ENCODE measurements around the gene TBR1.

DNA sequence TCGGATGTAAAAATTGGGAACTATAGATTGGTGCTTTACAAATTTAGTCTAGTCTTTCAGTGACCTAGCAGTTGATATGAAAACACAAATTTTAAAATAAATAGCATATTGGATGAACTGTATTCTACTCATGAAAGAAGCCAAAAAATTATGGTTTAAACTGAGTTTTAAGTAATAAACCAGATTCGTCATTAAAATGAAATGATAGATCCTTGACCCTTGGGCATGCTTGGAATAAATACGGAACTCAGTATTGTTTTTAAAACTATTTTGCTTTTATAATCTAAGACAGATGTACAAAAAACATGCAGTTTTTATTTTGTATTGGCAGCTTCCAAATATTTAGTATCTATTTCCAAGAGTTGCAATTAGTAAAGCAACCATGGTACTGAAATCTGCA, 34.6 kb upstream of the TBR1 start:
- no peak for TF ChIP-seq EZH2phosphoT487 (IDR thresholded peaks at IDR 0.05; ENCODE audit: insufficient read depth, low read depth)
- TF ChIP-seq EZH2 (IDR thresholded peaks at IDR 0.05; ENCODE audit: insufficient read depth, poor library complexity, severe bottlenecking) = no peak
